Mesenchymal stem cell (in vitro differentiated cells and primary cell): ENCODE results near the gene PARN. TPM values are rescaled to one million over a fixed set of nuclear protein-coding genes. Genes with fewer than 3 reads are reported as not detected.

Experiments used
- small RNA-seq: library from polyadenylated mRNA; stranded (forward); fragments of <200 nt; extraction: miRNeasy Mini kit (QIAGEN cat#:217004); gene quantifications from one replicate; pipeline ENCODE3, GENCODE V24; 2013; ENCODE audit warnings: low read depth

The PARN gene

Small RNA genes within 50 kb of the gene (small RNA-seq; reads per million reads assigned to genes)
- gene RN7SL274P (not detected), gene RNU7-125P (not detected)
